Measurements from ENCODE around the gene HTR1B.

GRCh38 chr6:77446249-77446648 lies 17.0 kb downstream of the HTR1B start:
- TF ChIP-seq CTCF (conservative IDR thresholded peaks at IDR 0.05) (no peak), ZFX (IDR thresholded peaks at IDR 0.05) (no peak)
